HG03521 (cell line): ENCODE data around the gene BTLA.
"Not testable (repeated sequence)": the region's sequence is repeated elsewhere in the genome, so short reads cannot be mapped to it uniquely, and the experiment has no call there.

Experiments
- ATAC-seq: cut with Tn5 transposase; IDR thresholded peaks from one replicate; pipeline ENCODE4 v1.9.1; 2021; ENCODE audit warnings: mild to moderate bottlenecking, moderate library complexity; ENCODE audit not compliant: unreplicated experiment

The BTLA gene, protein sequence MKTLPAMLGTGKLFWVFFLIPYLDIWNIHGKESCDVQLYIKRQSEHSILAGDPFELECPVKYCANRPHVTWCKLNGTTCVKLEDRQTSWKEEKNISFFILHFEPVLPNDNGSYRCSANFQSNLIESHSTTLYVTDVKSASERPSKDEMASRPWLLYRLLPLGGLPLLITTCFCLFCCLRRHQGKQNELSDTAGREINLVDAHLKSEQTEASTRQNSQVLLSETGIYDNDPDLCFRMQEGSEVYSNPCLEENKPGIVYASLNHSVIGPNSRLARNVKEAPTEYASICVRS

DNA sequence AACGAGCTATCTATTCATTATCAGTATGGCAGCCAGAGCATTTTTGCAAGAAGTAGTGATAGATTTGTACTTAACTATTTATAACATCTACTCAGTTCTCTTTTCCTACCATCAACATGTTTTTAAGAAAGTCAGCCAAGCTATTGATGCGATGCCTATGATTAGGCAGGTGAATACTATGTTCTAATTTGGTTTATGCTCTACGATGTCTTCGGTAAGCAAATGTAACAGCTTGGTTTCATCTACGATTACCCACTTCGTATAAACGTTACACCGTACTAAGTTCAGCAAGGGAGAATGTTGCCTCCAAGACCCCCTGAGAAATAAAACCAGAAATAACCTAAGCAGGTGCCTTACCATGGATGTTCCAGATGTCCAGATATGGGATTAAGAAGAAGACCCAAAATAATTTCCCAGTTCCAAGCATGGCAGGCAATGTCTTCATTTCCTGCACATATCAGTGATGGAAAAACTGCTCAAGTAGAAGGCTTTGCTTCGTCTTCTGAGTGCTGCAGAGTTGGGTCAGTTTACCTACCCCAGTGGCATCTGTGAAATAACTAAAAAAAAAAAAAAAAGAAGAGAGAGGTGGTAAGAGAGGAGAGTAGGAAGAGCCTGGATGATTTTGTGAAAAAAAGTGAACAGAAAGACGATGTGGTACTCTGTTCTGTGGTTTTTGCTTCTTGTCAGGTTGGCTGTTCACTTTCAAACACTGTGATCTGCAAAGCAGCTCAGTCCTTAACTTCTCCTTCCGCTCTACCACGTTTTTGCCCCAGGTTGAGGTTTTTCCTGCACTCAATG lies at the start of gene BTLA:
BTLA (minus strand) TSS at position 559 of the 798 bp plus-strand sequence; CDS start at position 445, 114 bp downstream.
- peak; percentile 54 for ATAC-seq

DNA sequence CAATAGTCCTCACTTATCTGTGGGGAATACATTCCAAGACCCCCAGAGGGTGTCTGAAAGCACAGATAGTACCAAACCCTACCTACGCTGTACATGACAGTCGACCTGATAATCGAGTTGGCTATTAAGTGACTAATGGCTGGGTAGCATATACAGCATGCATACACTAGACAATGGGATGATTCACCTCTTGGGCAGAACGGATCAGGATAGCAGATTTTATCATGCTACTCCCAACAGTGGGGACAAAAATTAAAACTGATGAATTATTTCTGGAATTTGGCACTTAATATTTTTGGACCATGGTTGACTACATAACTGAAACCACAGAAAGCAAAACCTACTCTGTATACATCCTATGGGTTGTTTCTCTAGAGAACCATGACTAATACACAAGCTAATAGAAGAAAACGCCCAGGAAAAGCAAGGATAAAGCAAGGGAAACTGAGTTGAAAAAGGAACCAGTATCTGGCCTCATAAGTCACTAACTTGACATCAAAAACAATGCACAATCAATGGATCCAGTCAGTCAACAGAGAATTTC lies 47.0 kb upstream of the BTLA start:
- no peak for ATAC-seq

DNA sequence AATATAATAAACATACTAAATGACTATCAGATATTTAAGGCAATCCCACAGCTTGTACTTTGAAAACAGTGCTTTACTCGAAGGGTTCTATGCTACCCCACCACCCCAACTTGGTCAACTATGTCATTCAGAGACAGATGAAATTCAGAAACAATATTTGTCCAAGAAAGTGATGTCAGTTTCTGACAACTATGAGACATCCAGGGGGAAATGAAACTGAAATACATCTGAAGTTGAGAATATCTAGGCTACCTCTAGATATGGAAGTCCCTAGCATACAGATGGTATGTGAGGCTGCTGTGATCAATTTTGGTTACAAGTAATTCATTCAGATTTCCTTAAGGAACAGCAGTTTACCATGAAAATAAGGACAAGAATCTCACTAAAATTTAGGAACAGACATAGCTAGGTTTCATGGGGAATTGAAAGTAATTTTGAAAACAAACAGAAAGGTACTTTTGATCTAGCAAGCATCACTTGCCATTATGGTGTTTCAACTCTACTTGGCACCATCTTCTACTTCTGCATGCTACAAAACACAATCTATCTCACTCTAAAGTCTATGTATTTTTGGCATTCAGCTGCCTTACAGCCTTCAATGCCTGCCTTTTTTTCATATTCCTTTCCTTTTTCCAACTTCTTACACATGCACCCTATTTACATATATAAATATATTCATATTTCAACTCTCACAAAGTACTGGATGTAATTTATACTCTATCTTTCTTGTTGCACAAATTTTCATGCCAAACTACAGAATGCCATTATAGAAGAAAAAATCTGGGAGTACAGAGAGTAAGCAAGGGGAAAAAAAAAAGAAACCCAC lies 40.8 kb upstream of the BTLA start:
- peak; percentile 89 for ATAC-seq

DNA sequence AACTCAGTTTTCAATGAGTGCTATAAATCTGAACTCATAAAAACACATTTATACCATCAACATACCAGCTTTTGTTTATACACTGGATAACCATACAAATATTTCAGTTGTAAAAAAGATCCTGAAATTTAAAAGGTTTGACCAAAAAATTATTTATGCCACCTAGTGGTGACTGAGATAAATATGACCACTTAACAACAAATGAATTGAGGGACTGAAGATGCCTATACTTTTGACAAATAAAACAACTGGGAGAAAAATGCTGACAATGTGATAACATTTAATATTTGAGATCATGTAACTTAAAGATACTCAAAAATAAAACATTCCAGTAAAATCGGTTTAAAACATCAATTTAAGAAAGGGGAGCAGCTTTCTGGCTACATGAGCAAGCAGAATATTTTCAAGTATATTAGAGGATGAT lies 32.1 kb upstream of the BTLA start:
- ATAC-seq = no peak

DNA sequence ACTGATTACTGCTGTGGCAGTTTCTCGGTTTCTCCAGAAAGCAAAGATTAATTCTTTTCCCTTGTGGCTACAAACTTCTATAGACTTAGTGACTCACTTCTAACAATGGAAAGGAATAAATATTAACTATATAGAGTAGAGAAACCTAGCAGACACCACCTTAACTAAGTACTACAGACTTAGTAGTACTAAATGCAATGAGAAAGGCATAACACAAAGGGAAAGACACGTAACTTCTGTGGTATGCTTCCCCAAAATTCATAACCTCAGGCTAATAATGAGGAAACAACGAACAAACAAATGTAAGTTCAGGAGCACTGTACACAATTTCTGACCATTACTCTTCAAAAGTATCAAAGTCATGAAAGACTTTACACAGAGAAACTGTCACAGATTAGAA lies 31.3 kb upstream of the BTLA start:
- ATAC-seq = no peak

DNA sequence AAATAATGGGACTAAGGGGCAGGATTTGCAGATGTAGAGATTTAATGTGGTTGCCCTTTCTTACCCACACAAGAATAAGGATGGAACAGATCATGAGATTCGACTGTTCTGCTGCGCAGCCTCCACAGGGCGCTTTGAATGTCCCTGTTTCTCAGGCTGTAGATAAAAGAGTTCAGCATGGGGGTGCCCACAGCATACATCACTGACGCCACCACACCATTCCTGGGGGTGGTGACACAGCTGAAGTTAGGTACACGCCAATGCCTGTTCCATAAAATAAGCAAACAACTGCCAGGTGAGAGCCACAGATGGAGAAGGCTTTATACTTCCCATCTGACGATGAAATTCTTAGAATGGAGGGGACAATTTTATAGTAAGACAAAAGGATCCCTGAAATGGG lies 24.9 kb upstream of the BTLA start:
- ATAC-seq = not testable (repeated sequence)

DNA sequence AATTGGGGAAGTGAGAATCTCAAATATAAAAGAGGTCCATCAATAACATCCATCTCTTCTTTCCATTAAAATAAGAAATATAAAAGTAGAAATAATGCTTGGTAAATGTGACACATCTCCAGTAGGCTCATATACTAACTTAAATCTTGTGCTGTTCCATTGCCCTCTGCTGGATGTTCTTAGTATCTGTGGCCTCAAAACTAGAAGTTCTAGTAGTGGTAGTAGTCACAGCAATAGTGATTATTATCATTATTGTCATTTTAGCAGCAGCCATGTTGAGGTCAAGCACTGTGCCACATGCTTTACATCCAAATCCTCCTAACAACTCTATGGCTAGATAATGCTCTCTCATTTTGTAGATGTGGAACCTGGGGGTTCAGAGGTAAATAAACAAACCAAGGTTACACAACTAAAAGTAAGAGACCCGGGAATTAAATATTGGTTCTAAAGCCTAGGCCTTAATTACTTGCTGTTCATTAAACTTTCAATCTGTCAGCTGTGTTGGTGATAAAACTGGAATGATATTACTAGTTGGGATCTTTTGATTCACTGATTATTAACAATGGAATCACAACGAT lies 20.2 kb upstream of the BTLA start:
- peak; percentile 47 for ATAC-seq

DNA sequence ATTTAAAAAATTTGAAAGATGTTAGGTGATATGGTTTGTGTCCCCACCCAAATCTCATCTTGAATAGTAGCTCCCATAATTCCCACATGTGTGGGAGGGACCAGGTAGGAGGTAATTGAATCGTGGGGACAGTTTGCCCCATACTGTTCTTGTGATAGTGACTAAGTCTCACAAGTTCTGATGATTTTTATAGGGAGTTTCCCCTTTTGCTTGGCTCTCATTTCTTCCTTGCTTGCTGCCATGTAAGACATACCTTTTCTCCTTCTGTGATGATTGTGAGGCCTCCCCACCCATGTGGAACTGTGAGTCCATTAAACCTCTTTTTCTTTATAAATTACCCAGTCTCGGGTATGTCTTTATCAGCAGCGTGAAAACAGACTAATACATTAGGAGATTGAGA lies 19.7 kb upstream of the BTLA start:
- ATAC-seq = not testable (repeated sequence)

DNA sequence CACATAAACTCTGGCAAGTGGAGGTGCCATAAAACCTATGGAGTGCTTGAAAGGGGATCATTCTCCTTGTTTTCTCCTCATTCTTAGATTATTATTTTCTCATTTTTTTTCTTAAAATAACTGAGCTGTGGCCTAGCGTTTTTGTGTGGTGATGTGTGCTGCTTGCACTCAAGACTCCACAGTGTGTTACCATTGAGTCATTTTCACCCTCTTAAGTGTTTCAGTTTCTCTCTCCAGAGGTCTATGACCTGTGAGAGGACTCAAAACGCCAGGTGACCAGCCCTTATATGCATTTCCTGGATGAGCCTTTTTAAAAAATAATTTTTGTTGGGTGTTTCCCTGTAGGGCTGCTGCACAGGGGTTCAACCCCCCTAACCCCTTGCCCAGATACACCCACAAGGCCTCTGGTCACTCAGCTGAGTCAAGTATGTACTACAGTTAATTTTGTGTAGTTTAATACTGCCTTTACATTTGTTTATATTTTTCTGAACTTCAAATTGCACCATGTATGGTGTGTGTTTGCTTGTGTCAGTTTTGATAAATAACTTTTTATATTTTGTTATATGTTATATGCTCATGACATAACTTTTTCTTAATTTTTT lies 15.4 kb upstream of the BTLA start:
- peak; percentile 100 for ATAC-seq

DNA sequence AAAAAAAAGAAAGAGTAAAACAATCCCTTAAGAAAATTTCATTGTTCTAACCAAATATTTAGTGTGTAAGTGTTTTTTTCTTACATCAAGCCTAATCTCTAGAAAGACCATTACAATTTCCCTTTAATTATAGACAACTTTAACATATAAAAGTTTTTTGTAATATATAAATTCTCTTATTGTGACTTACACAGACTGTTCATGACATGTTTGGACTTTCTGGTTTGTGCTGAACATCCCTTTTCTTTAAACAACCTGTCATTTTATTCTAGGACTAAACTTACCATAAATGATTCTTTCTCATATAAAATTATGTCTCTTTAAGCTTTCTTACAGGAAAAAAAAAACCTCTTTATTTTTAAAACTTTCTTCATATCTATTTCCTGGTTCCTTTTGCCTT lies 13.0 kb upstream of the BTLA start:
- ATAC-seq = no peak

DNA sequence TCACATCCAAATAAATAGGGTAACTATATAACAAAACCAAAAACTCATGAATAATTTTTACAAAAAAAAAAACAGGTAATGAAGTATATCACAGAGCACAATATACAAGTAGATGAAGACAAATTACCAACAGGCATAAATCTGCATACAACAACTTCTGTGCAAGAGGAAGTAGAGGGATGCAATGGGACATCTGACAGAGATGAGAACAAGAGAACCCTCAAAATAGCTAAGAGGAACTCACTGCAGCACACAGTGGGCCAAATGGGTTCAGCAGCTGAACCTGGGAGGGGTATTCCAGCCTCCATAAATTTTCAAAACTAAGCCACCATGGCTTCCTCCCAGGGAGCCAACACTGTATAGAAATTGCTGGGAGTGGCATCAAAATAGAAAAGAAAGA lies 9.6 kb upstream of the BTLA start:
- no peak for ATAC-seq

DNA sequence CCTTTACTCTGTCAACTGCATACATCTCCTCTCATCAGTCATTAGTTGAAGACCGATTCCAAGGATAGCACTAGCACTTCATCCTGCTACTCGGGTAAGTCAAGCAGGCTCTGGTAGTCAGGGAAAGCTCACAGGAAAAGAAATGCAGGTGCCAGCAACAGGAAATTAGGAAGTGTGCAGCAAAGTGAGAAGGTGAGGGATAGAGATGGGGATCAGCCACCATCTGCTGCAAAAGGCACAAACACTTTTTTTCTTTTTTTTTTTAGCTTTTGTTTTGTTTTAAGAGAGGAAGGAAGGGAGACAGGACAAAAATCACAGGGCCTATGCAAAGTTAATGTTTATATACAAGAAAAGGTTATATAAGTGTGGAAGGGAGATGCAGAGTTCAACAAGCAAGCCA lies 9.0 kb upstream of the BTLA start:
- ATAC-seq = no peak

DNA sequence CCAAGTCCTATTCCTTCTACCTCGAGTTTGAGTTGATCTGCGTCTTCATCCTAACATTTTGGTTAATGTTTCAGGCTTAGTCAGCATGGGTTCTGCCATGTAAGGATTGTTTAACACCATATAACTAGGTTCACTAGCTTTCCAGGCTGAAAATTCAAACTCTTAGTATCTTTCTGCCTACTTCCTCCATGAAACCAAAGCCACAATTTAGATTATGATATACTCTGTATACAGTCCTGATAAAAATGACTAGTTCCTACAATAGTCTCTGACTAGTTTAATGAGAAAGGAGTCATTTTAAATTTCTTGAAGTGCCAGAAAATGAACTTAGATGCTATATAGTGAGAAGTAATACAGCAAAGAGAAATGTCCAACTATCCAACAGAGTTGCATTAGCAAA lies 6.6 kb upstream of the BTLA start:
- ATAC-seq = no peak

DNA sequence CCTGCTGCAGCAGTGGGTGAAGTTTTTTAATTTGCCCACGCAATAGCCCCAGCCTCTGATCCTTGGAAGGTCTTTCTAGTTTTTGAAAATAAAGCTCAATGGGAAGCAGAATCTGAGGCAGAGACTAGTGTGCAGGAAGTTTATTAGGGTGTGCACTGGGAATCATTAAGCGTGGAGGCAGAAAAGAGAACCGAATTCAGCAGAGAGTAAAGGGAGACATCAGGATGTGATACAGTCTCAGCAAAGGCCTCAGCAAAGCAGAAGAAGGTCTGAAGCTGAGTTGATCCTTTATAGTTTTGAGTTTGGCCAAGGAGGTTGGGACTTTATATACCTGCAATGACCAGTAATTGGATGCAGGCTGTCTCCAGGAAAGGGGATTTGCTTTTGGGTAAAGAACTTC lies 4.9 kb upstream of the BTLA start:
- no peak for ATAC-seq

DNA sequence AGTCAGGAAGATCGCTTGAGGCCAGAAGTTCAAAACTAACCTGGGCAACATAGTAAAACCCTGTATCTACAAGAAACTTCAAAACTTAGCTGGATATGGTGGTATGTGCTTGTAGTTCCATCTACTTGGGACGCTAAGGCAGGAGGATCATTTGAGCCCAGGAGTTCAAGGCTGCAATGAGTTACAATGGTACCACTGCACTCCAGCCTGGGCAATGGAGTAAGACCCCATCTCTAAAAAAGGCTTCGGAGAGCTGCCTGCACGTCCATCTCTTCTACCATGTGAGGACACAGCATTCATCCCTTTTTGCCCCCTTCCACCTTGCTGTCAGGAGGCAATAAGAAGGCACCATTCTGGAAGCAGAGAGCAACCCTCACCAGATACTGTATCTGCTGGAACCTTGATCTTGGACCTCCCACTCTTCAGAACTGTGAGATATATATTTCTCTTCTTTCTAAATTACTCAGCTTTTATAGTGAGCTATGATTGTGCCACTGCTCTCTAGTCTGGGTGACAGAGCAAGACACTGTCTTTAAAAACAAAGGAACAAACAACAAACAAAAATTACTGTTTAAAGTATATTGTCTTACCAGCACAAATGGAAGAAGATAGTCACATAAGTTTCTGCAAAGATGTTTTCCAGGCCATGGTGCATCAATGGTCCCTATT lies 4.2 kb upstream of the BTLA start:
- no peak for ATAC-seq

DNA sequence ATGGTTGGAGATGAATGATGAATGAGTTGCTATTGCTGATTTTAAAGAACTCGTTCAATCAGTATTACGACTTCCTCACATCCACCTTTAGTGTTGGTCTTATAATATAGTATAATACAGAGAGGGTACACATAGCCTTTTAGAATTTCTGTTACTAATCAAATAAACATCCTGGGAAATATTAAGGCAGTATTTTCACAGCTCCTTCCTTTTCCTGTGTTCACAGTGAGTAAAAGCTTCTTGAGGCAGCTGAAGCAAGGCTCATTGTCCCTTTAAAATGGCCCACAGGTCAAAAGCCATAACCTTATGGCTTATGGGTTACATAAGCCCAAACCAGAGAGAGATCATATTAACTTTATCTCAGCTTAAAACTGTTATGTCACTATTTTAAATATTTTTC lies 1.3 kb upstream of the BTLA start:
- no peak for ATAC-seq

DNA sequence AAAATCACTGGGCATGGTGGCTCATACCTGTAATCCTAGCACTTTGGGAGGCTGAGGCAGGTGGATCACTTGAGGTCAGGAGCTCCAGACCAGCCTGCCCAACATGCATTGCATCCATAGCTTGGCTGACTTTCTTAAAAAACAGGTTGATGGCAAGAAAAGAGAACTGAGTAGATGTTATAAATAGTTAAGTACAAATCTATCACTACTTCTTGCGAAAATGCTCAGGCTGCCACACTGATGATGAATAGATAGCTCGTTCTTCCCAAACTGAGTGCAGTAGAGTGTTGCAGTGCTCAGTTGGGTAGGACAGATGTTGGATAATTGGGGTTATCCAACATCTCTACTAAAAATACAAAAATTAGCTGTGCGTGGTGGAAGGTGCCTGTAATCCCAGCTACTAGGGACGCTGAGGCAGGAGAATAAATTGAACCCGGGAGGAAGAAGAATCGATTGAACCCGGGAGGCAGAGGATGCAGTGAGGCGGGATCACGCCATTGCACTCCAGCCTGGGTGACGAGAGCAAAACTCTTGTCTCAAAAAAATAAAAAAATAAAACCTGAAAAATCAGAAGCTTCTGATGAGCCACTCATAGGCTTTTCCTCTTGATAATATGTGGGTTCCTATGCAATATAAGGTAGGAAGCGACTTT lies 1.2 kb downstream of the BTLA start:
- ATAC-seq = no peak

DNA sequence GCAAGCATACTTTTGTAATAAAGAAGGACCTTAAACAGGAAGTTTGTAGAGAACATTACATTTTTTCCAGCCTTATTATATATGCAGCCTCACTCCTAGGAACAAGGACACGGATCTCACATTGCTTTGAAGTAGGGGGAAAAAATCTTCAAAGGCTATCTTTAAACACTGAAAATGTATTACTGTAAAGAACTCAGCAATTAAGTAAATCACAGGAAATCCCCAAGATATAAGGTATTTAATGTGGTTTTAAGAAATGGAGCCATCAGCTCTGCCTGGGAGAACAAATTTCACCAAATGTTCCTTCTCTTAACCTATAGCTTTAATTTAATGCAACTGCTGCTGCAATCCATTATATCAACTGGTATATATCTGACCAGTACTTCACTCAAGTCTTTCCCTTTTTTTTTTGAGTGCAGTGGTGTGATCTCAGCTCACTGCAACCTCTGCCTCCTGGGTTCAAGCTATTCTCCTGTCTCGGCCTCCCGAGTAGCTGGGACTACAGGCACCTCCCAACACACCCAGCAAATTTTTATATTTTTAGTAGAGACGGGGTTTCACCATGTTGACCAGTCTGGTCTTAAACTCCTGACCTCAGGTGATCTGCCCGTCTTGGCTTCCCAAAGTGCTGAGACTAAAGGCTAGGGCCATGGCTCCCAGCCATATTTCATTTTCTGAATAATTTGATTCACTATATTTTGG lies 2.8 kb downstream of the BTLA start:
- ATAC-seq = no peak

DNA sequence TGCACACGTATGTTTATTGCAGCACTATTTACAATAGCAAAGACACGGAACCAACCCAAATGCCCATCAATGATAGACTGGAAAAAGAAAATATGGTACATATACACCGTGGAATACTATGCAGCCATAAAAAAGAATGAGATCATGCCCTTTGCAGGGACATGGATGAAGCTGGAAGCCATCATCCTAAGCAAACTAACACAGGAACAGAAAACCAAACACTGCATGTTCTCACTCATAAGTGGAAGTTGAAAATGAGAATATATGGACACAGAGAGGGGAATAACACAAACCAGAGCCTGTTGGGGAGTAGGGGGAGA lies 4.9 kb downstream of the BTLA start:
- ATAC-seq = not testable (repeated sequence)
